Ishikawa (cell line): Measurements from ENCODE around the gene FAM53B.

Experiments used
- CEBPB ChIP-seq: IDR thresholded peaks from 2 replicates; pipeline ENCODE4 v1.6.1; 2012
- CREB1 ChIP-seq: IDR thresholded peaks from 2 replicates; pipeline ENCODE4 v1.6.1; 2012; ENCODE audit warnings: low read depth
- EGR1 ChIP-seq: IDR thresholded peaks from 2 replicates; pipeline ENCODE4 v1.6.1; 2012
- EP300 ChIP-seq: IDR thresholded peaks from 2 replicates; pipeline ENCODE4 v1.6.1; 2012; ENCODE audit warnings: borderline replicate concordance
- FOXM1 ChIP-seq: IDR thresholded peaks from 2 replicates; pipeline ENCODE4 v1.6.1; 2012; ENCODE audit warnings: low read depth, borderline replicate concordance
- MAX ChIP-seq: IDR thresholded peaks from 2 replicates; pipeline ENCODE4 v1.6.1; 2012
- NFIC ChIP-seq: IDR thresholded peaks from 2 replicates; pipeline ENCODE4 v1.6.1; 2012
- RAD21 ChIP-seq: IDR thresholded peaks from 2 replicates; pipeline ENCODE4 v1.6.1; 2012; ENCODE audit warnings: low read depth
- TAF1 ChIP-seq: IDR thresholded peaks from 2 replicates; pipeline ENCODE4 v1.6.1; 2012; ENCODE audit warnings: low read depth, mild to moderate bottlenecking
- TCF12 ChIP-seq: IDR thresholded peaks from 2 replicates; pipeline ENCODE4 v1.6.1; 2012; ENCODE audit warnings: low read depth
- TEAD4 ChIP-seq: IDR thresholded peaks from 2 replicates; pipeline ENCODE4 v1.6.1; 2012
- YY1 ChIP-seq: IDR thresholded peaks from 2 replicates; pipeline ENCODE4 v1.6.1; 2012; ENCODE audit warnings: low read depth
- ZBTB7A ChIP-seq: IDR thresholded peaks from 2 replicates; pipeline ENCODE4 v1.6.1; 2012; ENCODE audit warnings: low read depth
- TF ChIP-seq, protein P1 (sequence below): IDR thresholded peaks from 2 replicates; pipeline ENCODE4 v1.6.1; 2012
- TF ChIP-seq, protein P2 (sequence below): IDR thresholded peaks from 2 replicates; pipeline ENCODE4 v1.6.1; 2012; ENCODE audit warnings: low read depth, mild to moderate bottlenecking

The FAM53B gene

DNA sequence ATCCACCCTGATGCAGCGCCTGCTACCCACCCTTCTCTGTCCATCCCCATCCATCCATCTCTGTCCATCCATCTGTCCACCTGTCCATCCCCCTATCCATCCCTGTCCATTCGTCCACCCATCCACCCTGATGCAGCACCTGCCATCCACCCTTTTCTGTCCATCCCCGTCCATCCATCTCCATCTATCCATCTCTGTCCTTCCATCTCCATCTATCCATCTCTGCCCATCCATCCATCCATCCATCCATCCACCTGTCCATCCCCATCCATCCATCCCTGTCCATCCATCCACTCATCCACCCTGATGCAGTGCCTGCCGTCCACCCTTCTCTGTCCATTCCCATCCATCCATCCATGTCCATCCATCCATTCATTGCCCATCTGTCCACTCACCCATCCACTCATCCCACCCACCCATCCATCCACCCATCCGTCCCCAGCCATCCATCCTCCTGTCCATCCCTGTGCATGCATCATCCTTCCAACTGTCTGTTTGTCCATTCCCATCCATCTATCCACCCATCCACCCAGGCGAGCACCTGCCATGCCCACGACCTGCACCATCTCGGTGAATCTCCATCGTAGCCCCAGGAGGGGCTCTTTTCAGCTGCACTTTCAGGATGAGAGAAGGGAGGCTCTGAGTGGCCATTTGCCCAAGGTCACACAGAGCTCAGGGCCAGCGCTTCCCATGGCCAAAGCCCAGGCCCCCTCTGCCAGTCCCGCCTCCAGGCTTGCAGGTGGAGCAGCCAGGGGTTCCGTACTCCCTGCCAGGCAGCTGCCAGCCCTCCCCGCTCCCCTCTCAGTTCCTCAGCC, 145.2 kb downstream of the FAM53B start:
- TF ChIP-seq TCF12: no peak
- no peak for TF ChIP-seq TAF1
- TF ChIP-seq, protein P1, sequence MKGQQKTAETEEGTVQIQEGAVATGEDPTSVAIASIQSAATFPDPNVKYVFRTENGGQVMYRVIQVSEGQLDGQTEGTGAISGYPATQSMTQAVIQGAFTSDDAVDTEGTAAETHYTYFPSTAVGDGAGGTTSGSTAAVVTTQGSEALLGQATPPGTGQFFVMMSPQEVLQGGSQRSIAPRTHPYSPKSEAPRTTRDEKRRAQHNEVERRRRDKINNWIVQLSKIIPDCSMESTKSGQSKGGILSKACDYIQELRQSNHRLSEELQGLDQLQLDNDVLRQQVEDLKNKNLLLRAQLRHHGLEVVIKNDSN: no peak
- no peak for TF ChIP-seq CREB1
- TF ChIP-seq, protein P2, sequence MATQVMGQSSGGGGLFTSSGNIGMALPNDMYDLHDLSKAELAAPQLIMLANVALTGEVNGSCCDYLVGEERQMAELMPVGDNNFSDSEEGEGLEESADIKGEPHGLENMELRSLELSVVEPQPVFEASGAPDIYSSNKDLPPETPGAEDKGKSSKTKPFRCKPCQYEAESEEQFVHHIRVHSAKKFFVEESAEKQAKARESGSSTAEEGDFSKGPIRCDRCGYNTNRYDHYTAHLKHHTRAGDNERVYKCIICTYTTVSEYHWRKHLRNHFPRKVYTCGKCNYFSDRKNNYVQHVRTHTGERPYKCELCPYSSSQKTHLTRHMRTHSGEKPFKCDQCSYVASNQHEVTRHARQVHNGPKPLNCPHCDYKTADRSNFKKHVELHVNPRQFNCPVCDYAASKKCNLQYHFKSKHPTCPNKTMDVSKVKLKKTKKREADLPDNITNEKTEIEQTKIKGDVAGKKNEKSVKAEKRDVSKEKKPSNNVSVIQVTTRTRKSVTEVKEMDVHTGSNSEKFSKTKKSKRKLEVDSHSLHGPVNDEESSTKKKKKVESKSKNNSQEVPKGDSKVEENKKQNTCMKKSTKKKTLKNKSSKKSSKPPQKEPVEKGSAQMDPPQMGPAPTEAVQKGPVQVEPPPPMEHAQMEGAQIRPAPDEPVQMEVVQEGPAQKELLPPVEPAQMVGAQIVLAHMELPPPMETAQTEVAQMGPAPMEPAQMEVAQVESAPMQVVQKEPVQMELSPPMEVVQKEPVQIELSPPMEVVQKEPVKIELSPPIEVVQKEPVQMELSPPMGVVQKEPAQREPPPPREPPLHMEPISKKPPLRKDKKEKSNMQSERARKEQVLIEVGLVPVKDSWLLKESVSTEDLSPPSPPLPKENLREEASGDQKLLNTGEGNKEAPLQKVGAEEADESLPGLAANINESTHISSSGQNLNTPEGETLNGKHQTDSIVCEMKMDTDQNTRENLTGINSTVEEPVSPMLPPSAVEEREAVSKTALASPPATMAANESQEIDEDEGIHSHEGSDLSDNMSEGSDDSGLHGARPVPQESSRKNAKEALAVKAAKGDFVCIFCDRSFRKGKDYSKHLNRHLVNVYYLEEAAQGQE: no peak
- TF ChIP-seq ZBTB7A: no peak
- TF ChIP-seq FOXM1: no peak
- no peak for TF ChIP-seq EP300
- no peak for TF ChIP-seq MAX
- no peak for TF ChIP-seq EGR1
- TF ChIP-seq YY1: no peak
- no peak for TF ChIP-seq CEBPB
- TF ChIP-seq TEAD4: no peak

- TF ChIP-seq NFIC: no peak
- TF ChIP-seq, protein P2: no peak
- no peak for TF ChIP-seq EGR1
- TF ChIP-seq TAF1: no peak
- no peak for TF ChIP-seq TEAD4
- TF ChIP-seq CEBPB: no peak
- TF ChIP-seq CREB1: no peak
- no peak for TF ChIP-seq FOXM1
- no peak for TF ChIP-seq MAX
These were observed 146.0 kb downstream of the FAM53B start for GRCh38 chr10:124598196-124598595.

GRCh38 chr10:124597846-124598165, 146.4 kb downstream of the FAM53B start:
- no peak for TF ChIP-seq EP300

- TF ChIP-seq, protein P1: no peak
- TF ChIP-seq ZBTB7A: no peak
- TF ChIP-seq CREB1: no peak
- TF ChIP-seq, protein P2: no peak
- TF ChIP-seq MAX: no peak
- no peak for TF ChIP-seq FOXM1
- no peak for TF ChIP-seq NFIC
- TF ChIP-seq EGR1: no peak
- no peak for TF ChIP-seq TAF1
- no peak for TF ChIP-seq CEBPB
- TF ChIP-seq YY1: no peak
- no peak for TF ChIP-seq EP300
- TF ChIP-seq TEAD4: no peak
- no peak for TF ChIP-seq RAD21
- TF ChIP-seq TCF12: no peak
These were observed 147.0 kb downstream of the FAM53B start for GRCh38 chr10:124596962-124597845.
